NCI-H526 treated with DMSO at 0.1 percent for 48 hours (cell line): ENCODE measurements around the gene CAB39L.

Source experiments
- DNase-seq: peaks from one replicate; lab custom pipeline; 2025; lab: John Stamatoyannopoulos, UW

Gene CAB39L

DNA sequence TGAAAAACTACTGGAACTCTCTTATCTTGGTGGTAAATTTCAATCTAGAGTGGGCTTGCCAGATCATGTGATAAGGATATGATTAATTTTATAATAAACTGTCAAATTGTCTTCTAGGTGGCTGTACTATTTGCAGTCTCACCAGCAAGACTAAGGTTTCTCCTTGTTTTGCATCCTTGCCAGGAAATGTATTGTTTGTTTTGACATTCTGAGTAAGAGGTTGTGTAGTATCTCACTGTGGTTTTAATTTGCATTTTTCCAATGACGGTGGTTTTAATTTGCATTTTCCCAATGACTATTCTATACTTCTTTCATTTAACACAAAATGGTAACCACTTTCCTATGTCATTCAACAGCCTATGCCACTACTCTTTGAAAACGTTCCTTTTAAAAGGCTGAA lies 2.0 kb downstream of the CAB39L start:
- peak; percentile 97 for DNase-seq

DNA sequence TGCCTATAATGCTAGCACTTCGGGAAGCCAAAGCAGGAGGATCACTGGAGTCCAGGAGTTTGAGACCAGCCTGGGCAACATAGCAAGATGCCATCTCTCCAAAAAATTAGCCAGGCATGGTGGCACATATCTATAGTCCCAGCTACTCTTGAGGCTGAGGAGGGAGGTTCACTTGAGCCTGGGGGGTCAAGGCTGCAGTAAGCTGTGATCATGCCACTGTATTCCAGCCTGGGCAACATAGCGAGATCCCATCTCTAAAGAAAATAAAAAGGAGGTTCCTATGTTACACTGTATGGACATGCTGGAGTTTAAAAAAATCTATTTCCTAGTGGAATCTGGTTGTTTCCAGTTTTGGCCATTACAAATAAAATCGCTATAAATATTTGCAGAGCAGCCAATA lies 2.6 kb downstream of the CAB39L start:
- no peak for DNase-seq

DNA sequence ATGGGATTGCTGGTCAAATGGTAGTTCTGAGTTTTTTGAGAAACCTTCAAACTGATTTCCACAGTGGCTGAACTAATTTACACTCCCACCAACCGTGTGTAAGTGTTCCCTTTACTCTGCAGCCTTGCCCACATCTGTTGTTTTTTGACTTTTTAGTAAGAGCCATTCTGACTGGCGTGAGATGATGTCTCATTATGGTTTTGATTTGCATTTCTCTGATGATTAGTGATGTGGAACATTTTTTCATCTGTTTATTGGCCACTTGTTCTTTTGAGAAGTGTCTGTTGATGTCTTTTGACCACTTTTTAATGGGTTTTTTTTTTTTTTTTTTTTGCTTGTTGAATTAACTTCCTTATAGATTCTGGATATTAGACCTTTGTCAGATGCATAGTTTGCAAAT lies 4.3 kb downstream of the CAB39L start:
- DNase-seq: peak; percentile 34

DNA sequence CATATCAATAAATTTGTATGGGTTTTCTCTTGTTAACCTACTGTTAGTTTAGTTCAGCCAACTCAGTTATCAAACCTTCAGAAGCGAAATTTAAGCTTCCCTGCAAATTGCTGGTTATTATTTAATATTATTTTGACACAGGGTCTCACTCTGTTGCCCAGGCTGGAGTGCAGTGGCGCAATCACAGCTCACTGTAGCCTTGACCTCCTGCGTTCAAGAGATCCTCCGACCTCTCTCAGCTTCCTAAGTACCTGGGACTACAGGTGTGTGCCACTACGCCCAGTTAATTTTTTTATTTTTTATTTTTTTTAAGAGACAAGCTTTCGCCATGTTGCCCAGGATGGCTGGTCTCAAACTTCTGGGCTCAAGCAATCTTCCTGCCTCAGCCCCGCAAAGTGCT lies 6.2 kb downstream of the CAB39L start:
- DNase-seq: no peak

DNA sequence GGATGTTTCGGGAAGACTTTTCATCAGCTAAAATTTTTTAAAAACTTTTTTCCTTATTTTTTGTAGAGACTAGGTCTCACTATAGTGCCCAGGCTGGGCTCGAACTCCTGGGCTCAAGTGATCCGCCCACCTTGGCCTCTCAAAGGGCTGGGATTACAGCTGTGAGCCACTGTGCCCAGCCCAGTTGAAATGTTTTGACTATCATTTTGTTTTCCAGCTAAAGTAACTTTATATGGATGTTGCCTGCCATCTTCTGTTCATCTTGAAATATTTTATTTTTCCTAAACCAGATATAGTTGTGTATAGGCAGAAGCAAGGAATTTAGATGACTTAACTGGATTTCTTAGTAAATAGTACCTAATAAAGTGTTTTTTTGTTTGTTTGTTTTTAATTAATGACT lies 7.0 kb downstream of the CAB39L start:
- peak; percentile 26 for DNase-seq

DNA sequence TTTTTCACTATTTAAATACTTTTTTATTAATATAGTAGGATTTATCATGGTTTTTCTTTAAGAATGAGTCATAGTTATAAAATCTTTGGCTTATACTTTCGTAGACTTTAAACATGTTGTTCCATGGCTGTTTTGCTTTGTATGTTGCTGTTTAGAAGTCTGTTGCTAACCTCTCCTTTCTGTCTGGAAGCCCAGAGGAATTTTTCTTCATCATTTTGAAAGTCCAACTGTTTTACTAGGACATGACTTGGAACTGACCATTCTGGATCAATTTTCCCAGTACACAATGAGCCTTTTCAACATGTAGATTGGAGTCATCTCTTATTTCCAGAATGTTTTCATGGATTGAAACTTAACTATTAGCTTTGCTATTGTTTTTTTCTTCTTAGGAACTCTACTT lies 7.9 kb downstream of the CAB39L start:
- DNase-seq: no peak

DNA sequence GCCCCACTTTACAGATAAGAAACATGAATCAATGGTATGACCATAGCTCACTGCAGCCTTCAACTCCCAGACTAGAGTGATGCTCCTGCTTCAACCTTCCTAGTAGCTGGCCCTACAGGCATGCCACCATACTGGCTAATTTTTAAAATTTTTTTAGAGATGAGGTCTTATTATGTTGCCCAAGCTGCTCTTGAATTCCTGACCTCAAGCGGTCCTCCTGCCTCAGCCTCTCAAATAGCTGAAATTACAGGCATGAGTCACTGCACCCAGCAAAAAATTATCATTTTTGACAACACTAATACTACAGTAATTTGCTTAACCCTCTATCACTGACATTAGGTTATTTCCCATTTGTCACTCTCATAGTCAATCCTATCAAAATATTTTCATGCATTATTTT lies 14.7 kb downstream of the CAB39L start:
- DNase-seq: no peak

DNA sequence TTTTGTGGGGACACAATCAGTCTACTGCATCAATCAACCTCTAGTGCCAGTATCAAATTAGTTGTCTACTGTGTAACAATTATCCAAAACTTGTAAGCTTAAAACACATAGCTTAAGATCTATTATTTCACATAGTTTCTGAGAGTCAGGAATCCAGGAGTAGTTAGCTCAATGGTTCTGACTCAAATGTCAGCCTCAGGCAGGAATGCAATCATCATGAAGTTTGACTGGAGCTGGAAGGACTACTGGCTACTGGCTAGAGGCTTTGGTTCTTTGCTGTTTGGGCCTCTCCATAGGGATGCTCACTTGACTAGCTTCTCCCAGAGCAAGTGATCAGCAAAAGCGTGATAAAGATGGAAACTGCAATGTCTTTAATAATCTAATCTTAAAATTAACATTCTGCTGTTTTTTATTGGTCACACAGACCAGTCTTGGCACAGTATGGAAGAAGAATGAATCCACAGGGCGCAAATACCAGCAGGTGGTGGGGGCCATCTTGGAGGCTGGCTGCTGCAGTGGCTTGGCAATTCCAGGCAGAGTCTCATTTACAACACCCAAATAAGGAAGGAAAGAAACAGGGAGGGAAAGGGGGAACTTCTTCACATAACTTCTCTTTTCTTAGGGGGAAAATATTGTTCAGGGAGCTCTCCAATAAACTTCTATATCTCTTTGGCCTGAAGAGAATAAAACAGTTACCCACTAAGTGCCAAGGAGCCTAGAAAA lies 15.7 kb downstream of the CAB39L start:
- no peak for DNase-seq

DNA sequence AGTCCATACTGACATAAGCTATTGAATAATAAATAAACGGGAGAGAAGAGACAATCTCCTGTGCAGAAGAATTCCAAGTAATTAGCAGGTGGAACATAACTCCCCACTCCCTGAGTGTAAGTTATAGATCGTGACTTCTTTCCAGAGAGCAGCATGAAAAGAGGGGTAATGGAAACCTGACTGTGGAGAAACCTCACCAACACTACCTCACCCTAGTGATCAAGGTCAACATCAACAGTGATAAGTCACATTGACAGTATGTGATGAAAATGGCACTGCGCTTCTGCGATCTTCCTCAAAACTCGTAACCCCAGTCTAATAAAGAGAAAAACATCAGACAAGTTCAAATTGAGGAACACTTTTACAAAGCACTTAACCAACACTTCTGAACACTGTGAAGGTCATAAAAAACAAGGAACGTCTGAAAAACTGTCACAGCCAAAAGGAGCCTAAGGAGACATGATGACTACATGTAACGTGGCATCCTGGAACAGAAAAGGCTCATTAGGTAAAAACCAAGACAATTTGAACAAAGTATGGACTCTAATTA lies 19.8 kb downstream of the CAB39L start:
- DNase-seq: no peak

DNA sequence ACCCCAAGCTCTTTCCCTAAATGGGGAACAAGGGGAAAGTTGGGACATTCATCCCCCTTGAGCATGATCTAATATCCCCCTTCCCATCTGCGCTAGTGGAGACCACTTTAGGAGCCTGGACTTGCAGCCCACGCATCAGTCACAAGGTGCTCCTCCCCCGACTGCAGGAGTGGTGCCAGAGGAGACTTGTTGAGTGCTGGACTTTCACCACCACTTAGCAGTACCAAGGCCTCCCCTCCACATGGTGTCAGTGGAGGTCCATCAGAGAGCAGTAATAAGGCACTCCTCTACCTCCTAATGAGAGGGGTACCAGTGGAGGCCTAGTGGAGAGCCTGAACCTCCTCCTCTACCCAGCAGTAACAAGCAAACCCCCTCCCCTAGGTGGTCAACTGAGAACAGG lies 22.5 kb downstream of the CAB39L start:
- DNase-seq: peak; percentile 12

DNA sequence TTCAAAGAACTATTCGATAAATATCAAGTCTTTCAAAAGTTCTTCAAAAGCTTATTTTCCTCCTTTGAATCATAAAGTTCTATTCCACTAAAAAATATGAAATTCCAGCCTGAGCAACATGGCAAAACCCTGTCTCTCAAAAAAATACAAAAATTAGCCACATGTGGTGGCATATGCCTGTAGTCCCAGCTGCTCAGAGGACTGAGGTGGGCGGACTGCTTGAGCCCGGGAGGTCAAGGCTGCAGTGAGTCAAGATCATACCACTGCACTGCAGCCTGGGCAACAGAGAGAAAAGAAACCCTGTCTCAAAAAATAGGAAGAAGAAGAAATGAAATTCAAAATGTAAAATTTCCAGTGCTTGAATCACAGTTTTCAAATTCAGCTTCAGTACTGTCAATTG lies 24.6 kb downstream of the CAB39L start:
- DNase-seq: no peak

DNA sequence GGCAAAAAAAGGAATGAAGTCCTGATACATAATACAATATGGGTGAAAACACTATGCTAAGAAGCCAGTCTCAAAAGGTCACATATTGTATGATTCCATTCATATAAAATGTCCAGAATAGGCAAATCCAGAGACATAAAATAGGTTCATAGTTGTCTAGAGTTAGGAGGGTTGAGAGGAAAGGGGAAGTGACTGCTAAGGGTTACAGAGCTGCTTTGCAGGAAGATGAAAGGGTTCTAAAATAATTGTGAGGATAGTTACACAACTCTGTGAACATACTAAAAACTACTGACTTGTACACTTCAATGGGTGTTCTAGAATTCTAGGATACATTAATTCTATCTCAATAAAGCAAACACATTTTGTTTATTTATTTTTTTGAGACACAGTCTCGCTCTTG lies 25.7 kb downstream of the CAB39L start:
- no peak for DNase-seq

DNA sequence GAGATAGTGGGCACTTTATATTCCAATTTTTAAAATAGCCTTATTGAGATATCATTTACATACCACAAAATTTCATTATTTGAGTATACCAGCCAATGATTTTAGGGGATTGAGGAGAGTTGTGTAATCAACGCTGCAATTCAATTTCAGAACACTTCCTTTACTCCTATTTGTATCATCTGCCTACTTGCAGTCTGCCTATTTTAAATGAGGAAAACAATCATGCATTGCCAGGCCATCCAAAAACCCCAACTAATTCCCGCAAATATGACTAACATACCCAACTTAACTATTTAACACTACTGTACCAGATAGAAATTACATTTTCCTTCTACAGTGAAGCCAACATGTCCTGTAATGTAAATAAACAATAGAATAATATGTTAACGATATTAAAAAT lies 26.7 kb downstream of the CAB39L start:
- DNase-seq: no peak

DNA sequence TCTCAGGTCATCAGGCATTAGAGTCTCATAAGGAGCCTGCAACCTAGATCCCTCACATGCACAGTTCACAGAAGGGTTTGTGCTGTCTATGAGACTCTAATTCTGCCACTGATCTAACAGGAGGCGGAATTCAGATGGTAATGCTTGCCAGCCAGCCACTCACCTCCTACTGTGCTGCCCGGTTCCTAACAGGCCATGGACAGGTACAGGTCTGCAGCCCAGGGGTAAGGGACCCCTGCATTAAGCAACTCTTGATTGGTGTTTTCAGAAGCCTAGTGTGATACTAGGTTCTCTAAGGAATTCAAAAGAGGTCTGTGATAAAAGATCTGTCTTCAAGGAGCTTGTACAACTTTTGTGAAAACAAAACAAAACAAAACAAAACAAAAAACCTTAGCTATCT lies 31.1 kb downstream of the CAB39L start:
- no peak for DNase-seq

DNA sequence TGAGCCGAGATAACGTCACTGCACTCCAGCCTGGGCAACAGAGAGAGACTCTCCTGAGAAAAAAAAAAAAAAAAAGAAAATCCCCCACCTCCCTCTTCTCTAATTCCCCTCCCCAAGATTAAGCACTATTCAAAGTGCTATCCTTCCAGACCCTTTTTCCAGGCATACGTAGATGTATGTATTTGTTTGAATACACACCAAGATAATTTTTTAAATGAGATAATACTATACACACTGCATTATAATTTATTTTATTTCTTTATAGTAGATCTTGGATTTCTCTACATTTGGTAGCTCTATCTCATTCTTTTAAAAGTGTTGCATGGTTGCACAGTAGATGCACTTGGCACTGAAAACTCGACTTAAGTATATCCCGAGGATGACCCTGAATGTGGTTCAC lies 32.5 kb downstream of the CAB39L start:
- no peak for DNase-seq

DNA sequence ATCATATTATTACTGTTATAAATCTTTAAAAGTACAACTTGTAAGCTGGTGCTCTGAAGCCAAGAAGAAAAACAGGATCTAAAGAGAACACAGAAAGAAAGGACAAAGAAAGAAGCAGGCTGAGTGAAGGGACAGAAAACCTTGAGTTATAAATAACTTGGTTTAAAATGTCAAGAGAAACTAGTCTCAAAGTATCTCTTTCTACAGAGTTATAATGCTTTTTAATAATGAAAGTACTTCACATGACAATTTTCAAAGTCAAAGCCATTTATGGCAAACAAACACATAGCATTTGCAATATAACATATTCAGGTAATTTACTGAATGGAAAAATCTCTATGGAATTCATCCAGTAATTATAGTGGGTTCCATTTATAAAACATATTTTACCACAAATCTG lies 33.4 kb downstream of the CAB39L start:
- DNase-seq: no peak

DNA sequence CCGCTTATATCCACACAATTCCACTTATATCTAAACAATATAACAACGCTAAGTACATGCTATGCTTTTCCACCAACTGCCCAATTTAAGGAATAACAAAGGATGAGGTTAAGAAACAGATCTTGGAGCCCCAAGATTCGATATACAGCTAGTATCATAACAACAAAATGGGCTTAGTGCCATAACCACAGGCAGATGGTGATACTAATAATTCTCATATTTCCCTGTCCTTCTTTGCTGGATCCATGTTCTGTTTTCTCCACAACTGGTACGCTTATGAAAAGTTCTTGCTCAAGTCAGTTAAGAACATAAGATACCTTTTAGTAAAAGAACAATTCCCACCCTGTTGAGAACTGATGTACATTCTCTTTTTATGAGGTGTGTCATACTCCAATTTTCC lies 33.9 kb downstream of the CAB39L start:
- DNase-seq: no peak

DNA sequence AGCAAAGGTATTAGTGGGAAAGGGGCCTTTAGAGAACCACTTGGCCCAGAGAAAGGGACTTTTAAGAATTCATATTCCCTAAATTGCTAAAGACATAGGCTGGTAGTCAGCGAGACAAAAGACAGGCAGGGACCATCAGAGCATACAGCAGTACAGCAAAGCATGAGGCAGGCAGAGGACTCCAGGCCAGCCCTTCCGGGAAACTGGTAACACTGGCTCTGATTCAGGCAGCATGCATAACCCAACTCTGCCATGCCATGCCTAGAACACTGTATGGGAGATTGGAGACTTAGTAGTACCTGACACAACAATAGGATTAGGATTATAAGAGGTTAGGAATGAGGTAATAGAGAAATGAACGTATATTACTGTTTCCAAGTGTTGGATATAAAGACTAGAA lies 34.9 kb downstream of the CAB39L start:
- no peak for DNase-seq

DNA sequence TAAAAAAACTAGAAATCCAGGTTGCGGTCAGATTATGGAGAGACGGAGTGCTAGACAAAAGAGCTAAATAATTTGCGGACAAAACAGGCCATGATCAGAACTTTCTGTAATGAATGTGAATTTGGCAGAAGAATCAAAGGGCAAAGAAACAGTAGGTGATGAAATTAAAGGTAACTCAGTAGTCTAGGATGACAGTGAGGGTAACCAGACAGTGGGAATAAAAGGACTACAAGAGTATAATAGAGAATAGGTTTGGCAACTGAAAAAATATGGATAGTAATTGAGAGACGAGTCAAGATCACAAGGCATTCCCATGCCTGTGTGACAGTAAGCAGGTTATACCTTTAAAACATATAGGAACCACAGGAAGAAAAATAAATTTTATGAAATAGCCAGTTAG lies 35.9 kb downstream of the CAB39L start:
- DNase-seq: no peak

DNA sequence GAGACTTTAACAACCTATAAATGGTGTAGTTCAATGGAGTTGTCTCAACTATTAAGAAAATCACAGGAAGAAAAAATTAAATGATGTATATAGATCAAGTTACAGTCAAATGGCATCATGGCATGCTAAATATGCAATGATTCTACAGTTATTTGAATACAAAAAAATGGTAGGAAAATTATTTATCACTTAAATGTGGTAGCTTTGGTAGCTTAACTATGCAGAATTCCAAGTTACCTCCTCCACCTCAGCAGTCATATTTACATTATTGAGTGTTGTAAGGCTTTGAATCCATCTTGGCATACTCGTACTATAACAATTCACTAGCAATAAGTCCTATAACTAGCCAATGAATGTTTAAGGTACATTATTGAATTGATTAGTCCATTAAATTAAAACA lies 36.8 kb downstream of the CAB39L start:
- peak; percentile 50 for DNase-seq

DNA sequence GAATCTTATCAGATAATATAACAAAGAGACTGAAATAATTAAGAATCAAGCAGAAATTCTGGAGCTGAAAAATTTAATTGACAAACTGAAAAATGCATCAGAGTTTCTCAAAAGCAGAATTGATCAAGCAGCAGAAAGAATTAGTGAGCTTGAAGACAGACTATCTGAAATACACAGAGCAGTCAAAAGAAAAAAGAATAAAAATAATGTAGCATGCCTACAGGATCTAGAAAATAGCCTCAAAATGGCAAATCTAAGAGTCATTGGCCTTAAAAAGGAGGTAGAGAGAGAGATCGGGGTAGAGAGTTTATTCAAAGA lies 39.2 kb downstream of the CAB39L start:
- DNase-seq: no peak

DNA sequence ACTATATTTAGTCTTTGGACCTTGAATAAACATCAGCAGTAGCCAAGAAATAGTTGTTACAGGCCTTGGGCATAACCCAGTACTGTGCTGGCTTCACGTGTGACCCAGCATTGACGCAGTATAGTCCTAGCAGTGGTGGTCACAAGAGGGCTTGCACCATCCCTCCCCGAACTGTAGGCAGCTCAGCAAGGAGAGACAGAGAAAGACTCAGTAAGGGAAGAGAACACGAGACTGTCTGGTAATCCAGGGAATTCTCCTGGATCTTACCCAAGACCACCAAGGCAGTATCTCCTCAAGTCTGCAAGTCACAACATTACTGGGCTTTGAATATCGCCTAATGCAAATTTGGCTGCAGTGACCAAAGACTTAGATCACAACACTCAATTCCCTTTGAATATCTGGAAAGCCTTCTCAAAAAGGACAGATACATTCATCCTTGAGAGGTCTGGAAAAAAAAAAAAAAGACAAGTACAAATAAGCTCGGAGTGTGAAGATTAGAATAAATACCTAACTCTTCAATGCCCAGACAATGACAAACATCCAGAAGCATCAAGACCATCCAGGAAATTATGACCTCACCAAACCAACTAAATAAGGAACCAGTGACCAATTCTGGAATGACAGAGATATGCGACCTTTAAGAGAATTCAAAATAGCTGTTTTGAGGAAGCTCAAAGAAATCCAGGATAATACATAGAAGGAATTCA lies 39.7 kb downstream of the CAB39L start:
- DNase-seq: no peak

DNA sequence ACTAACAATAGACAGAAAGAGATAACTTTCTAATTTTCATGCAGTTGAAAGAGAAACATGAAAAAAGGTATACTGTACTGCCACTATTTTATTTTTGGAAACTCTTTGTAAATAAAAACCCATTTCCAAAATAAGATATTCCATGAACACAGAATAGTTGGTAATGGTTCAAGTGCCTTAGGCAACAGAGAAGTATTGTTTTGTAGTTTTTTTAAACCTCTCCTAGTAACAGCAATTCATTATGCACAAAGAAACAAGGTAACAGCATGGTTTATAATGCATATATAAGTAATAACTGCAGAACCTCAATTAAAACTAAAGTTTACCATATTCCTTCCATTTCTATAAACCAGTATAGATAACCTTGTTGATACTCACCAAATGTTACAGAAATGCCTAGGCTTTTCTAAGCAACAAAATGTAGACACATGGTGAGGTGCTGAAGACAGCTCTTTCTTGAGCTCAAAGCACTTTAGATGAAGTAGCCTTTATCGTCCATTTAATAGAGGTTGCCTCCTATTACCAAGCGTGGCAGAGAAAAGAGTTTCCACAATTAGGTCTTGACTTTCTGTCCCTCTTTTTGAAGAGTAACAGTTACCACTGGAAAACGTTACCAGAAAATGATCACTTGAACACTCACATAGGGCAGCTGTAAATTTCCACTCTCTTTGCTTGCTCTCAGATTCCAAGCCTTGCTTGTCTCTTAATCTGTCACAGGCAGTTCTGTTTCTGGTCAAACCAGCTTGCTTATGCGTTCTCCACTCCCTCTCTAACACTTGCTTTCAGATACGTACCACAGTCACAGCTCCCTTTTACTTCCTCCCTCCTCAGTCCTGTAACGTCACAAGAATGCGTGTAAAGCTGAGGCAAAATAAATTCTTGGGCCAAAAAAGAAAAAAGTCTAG lies 42.9 kb downstream of the CAB39L start:
- DNase-seq: peak; percentile 29
